Measurements from ENCODE around the gene RRP1B. TPM values are rescaled to one million over a fixed set of nuclear protein-coding genes. Genes with fewer than 3 reads are reported as not detected.

RRP1B gene
- total RNA-seq, 1 donor from 2014 or later, result 34.6 TPM

DNA sequence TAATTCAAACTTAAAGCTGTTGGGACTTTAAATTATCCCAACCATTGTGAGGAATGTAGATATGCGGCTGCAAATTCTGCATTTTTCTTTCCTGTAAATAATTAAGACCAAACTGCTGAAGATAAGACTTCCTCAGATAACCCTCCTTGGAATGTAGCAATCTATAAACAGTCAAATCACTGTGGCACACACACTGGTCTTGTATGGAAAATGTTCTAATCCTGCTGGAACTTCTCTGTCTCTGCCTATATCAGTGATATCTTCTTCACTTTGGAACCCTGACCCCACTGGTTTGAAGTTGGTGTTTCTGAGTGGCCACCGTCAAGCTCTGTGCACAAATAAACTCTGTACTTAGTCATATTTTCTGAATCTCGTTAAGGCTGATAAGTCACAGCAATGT lies 33.0 kb upstream of the RRP1B start:
- Mint-ChIP-seq H3K27ac (no peak overlapping the region), H3K4me1 (peaks cover 19% of the 10 kb centered on the region), H3K4me3 (no peak overlapping the region), H3K9me3 (peaks cover 19% of the 10 kb centered on the region), H3K27me3 (ENCODE audit: low read depth) (no peaks in the 10 kb centered on the region), H3K36me3 (peaks cover 29% of the 10 kb centered on the region)
- DNase-seq (ENCODE audit: low spot score in 2 of 2, unreplicated experiment in 2 of 2), result no peak
- TF ChIP-seq, protein P1, sequence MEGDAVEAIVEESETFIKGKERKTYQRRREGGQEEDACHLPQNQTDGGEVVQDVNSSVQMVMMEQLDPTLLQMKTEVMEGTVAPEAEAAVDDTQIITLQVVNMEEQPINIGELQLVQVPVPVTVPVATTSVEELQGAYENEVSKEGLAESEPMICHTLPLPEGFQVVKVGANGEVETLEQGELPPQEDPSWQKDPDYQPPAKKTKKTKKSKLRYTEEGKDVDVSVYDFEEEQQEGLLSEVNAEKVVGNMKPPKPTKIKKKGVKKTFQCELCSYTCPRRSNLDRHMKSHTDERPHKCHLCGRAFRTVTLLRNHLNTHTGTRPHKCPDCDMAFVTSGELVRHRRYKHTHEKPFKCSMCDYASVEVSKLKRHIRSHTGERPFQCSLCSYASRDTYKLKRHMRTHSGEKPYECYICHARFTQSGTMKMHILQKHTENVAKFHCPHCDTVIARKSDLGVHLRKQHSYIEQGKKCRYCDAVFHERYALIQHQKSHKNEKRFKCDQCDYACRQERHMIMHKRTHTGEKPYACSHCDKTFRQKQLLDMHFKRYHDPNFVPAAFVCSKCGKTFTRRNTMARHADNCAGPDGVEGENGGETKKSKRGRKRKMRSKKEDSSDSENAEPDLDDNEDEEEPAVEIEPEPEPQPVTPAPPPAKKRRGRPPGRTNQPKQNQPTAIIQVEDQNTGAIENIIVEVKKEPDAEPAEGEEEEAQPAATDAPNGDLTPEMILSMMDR (IDR thresholded peaks at IDR 0.05; ENCODE audit: unreplicated experiment), result no peak

DNA sequence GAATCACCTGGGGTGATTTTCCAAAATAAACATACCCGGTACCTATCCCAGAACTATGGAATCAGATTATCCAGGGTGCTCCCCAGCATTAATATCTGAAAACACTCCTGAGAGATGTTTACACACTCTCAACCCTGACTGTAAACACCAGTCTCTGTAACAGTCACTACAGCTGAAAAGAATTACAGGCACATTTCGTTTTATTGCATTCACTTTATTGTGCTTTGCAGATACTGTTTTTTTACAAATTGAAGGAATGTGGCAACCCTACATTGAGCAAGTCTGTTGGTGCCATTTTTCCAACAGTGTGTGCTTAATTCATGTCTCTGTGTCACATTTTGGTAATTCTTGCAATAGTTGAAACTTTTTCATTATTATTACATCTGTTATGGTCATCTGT lies 31.8 kb upstream of the RRP1B start:
- Mint-ChIP-seq H3K36me3 (peaks cover 29% of the 10 kb centered on the region), H3K27me3 (ENCODE audit: low read depth) (no peaks in the 10 kb centered on the region), H3K4me3 (no peak overlapping the region), H3K4me1 (peaks cover 19% of the 10 kb centered on the region), H3K27ac (no peak overlapping the region), H3K9me3 (peaks cover 19% of the 10 kb centered on the region)
- DNase-seq (ENCODE audit: low spot score in 2 of 2, unreplicated experiment in 2 of 2), result no peak
- TF ChIP-seq, protein P1 (IDR thresholded peaks at IDR 0.05; ENCODE audit: unreplicated experiment), result no peak

DNA sequence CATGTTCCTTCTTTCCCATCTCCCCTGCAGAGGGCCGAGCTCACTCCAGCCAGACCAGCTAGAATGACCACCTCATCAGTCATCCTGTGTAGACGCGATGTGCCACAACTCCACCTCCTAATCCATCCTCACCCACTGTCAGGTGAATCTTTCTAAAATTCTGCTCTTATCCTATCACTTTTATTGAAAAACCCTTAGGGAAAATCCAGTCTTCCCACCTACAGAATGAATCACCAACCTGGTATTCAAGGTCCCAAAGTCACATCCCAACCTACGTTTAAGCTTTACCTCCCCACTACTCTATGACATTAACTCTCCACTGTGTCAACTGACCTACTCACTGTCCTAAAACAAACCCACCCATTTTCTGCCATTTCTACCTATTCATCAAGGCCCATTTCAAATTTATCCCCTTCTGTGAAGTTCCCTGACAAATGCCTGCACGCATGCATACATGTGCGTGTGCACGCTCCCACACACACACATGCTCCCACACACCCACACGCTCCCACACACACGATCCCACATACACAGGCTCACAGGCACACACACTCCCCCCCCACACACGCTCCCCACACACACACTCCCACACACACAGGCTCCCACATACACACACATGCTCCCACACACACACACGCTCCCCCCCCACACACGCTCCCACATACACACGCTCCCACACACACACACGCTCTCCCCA lies 27.8 kb upstream of the RRP1B start:
- no peak for DNase-seq (ENCODE audit: low spot score in 2 of 2, unreplicated experiment in 2 of 2)
- H3K36me3 Mint-ChIP-seq, result peaks cover 27% of the 10 kb centered on the region
- no peaks in the 10 kb centered on the region for H3K27me3 Mint-ChIP-seq (ENCODE audit: low read depth)
- TF ChIP-seq, protein P1 (IDR thresholded peaks at IDR 0.05; ENCODE audit: unreplicated experiment), result no peak
- H3K9me3 Mint-ChIP-seq, result peaks cover 19% of the 10 kb centered on the region
- H3K4me1 Mint-ChIP-seq, result peaks cover under 1% of the 10 kb centered on the region
- no peak overlapping the region for H3K4me3 Mint-ChIP-seq
- no peak overlapping the region for H3K27ac Mint-ChIP-seq

DNA sequence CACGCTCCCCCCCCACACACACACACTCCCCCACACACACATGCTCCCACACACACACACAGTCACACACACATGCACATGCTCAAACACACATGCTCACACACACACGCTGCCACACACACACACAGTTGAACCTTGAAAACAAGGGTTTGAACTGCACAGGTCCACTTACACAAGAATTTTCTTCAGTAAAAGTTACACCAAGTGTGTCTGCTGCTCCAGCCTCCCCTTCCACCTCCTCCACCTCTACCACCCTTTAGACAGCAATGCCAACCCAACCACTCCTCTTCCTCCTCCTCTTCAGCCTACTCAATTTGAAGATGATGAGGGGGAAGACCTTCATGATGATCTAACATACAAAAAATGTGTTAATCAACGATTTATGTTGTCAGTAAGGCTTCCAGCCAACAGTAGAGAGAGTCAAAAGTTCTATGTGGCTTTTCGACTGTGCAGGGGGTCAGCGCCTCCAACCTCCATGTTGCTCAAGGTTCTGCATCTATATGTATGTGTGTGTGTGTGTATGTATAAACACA lies 26.9 kb upstream of the RRP1B start:
- Mint-ChIP-seq H3K36me3 (peaks cover 27% of the 10 kb centered on the region), H3K4me1 (no peaks in the 10 kb centered on the region), H3K9me3 (peaks cover 19% of the 10 kb centered on the region), H3K27ac (no peak overlapping the region), H3K27me3 (ENCODE audit: low read depth) (no peaks in the 10 kb centered on the region), H3K4me3 (no peak overlapping the region)
- DNase-seq (ENCODE audit: low spot score in 2 of 2, unreplicated experiment in 2 of 2), result no peak
- TF ChIP-seq, protein P1 (IDR thresholded peaks at IDR 0.05; ENCODE audit: unreplicated experiment), result no peak

DNA sequence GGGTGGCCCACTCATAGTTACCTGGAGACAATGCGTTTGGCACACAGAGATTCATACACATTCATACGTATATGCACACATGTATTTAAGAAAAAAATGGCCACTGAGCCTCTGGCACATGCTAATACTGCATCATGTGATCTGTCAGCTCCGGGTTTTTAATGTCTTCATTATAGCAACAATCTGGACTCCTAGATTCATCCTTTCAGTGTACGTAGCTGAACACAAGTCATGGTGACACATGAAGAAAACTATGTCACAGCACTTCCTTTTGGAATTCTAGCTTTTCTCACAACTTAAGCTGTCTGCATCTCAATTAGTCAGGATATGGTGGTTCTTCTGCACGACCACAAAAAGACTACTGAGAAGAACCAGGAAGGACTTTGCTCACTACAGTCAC lies 24.7 kb upstream of the RRP1B start:
- Mint-ChIP-seq H3K4me3 (no peak overlapping the region), H3K36me3 (peaks cover 8% of the 10 kb centered on the region), H3K27ac (no peak overlapping the region), H3K27me3 (ENCODE audit: low read depth) (no peaks in the 10 kb centered on the region), H3K9me3 (peaks cover 2% of the 10 kb centered on the region), H3K4me1 (no peaks in the 10 kb centered on the region)
- no peak for DNase-seq (ENCODE audit: low spot score in 2 of 2, unreplicated experiment in 2 of 2)
- TF ChIP-seq, protein P1 (IDR thresholded peaks at IDR 0.05; ENCODE audit: unreplicated experiment), result no peak

All from mesothelial cell of epicardium (in vitro differentiated cells).